Tibial artery (tissue), 4 donors: Measurements from ENCODE around the gene PSEN1.
A peak's percentile ranks its signal among the peaks of the same experiment; 100 is the strongest.

Source experiments
- DNase-seq, 2 donors: peaks; one replicate each; pipeline ENCODE4 v3.0.0-alpha.2; 2019
- H3K27ac ChIP-seq, 2 donors: fragments of 200-600 bp; sonication (generic) in 1 of 2; 1 replicate in 1 of 2; 2 replicates in 1 of 2; pipeline ENCODE4 v1.5.1; 2018 to 2019; ENCODE audit warnings: mild to moderate bottlenecking in 1 of 2
- H3K27me3 ChIP-seq, 2 donors: fragments of 200-600 bp; sonication (generic) in 1 of 2; one replicate each; pipeline versions ENCODE4 v1.5.1 to v1.6.0; 2016 to 2019
- H3K36me3 ChIP-seq, 3 donors: fragments of 200-600 bp; sonication (generic) in 2 of 3; one replicate each; pipeline ENCODE4 v1.5.1; 2016 to 2019; ENCODE audit warnings: mild to moderate bottlenecking in 2 of 3
- H3K4me1 ChIP-seq, 4 donors: fragments of 200-600 bp; sonication (generic) in 2 of 4; 1 replicate in 3 of 4; 2 replicates in 1 of 4; pipeline ENCODE4 v1.5.1; 2016 to 2019
- H3K4me3 ChIP-seq, 2 donors: fragments of 200-600 bp; sonication (generic) in 1 of 2; 1 replicate in 1 of 2; 2 replicates in 1 of 2; pipeline ENCODE4 v1.5.1; 2018 to 2019; ENCODE audit warnings: mild to moderate bottlenecking in 2 of 2
- H3K9me3 ChIP-seq, 3 donors: fragments of 200-600 bp; sonication (generic) in 1 of 3; one replicate each; pipeline ENCODE4 v1.5.1; 2016 to 2019
- CTCF ChIP-seq, 2 experiments: fragments of 200-600 bp in 1 of 2; fragments of 450-650 bp in 1 of 2; IDR thresholded peaks; one replicate each; pipeline ENCODE4 v1.5.1; 2017 to 2019; ENCODE audit warnings: antibody characterized with exemption in 2 of 2, mild to moderate bottlenecking in 1 of 2, moderate library complexity in 1 of 2
- intact Hi-C: fragments of 100-400 bp; cut with DNase I; formaldehyde crosslinking; loops from one replicate; pipeline ENCODE4 v1.15.0; 2023; ENCODE audit warnings: low total_unique reads

The PSEN1 gene

GRCh38 chr14:73258076-73258475, 121.8 kb downstream of the PSEN1 start:
- intact Hi-C loops = no loop called here
- no peak overlapping the region for H3K27ac ChIP-seq
- no peak for TF ChIP-seq CTCF (IDR thresholded peaks at IDR 0.05)

GRCh38 chr14:73258845-73259611, 122.7 kb downstream of the PSEN1 start:
- peak; percentile 12 to 59 for DNase-seq
- intact Hi-C loops = no loop called here
- no peaks in the 10 kb centered on the region for H3K4me1 ChIP-seq
- TF ChIP-seq CTCF (IDR thresholded peaks at IDR 0.05) = no peak
- H3K36me3 ChIP-seq = peaks cover 0 to 16% (median 0%) of the 10 kb centered on the region in 3 donors
- no peak overlapping the region for H3K4me3 ChIP-seq
- no peak overlapping the region for H3K27ac ChIP-seq
- no peaks in the 10 kb centered on the region for H3K27me3 ChIP-seq
- H3K9me3 ChIP-seq = no peaks in the 10 kb centered on the region

More at GRCh38 chr14:73258076-73258475, 121.8 kb downstream of the PSEN1 start:
- Histone ChIP-seq H3K36me3 (peaks cover 0 to 25% (median 0%) of the 10 kb centered on the region in 3 donors), H3K4me1 (no peaks in the 10 kb centered on the region), H3K4me3 (no peak overlapping the region), H3K9me3 (no peaks in the 10 kb centered on the region), H3K27me3 (no peaks in the 10 kb centered on the region)
- no peak for DNase-seq

GRCh38 chr14:73259837-73260236, 123.5 kb downstream of the PSEN1 start:
- DNase-seq = no peak
- no peak for TF ChIP-seq CTCF (IDR thresholded peaks at IDR 0.05)
- no peaks in the 10 kb centered on the region for H3K27me3 ChIP-seq
- H3K36me3 ChIP-seq = peaks cover 0 to 11% (median 0%) of the 10 kb centered on the region in 3 donors
- H3K4me1 ChIP-seq = no peaks in the 10 kb centered on the region
- H3K4me3 ChIP-seq = no peak overlapping the region
- H3K27ac ChIP-seq = no peak overlapping the region
- H3K9me3 ChIP-seq = no peaks in the 10 kb centered on the region
- intact Hi-C loops = no loop called here

- Histone ChIP-seq H3K27me3 (no peaks in the 10 kb centered on the region), H3K36me3 (peaks cover 0 to 13% (median 0%) of the 10 kb centered on the region in 3 donors), H3K27ac (no peak overlapping the region), H3K9me3 (no peaks in the 10 kb centered on the region), H3K4me3 (no peak overlapping the region), H3K4me1 (no peaks in the 10 kb centered on the region)
- TF ChIP-seq CTCF (IDR thresholded peaks at IDR 0.05) = no peak
- intact Hi-C loops = no loop called here
- DNase-seq = peak in 1 of 2 donors; percentile 16
Observed at GRCh38 chr14:73260574-73260973, 124.3 kb downstream of the PSEN1 start.

GRCh38 chr14:73261075-73261474, 124.8 kb downstream of the PSEN1 start:
- TF ChIP-seq CTCF (IDR thresholded peaks at IDR 0.05) = no peak
- Histone ChIP-seq H3K36me3 (peaks cover 0 to 18% (median 0%) of the 10 kb centered on the region in 3 donors), H3K4me1 (no peaks in the 10 kb centered on the region), H3K9me3 (no peaks in the 10 kb centered on the region), H3K4me3 (no peak overlapping the region), H3K27me3 (no peaks in the 10 kb centered on the region), H3K27ac (no peak overlapping the region)
- DNase-seq = no peak
- intact Hi-C loops = no loop called here
